ENCODE data around the gene FGFRL1.
A peak's percentile ranks its signal among the peaks of the same experiment; 100 is the strongest.
"Not testable (repeated sequence)": the region's sequence is repeated elsewhere in the genome, so short reads cannot be mapped to it uniquely, and the experiment has no call there.

FGFRL1 gene

GRCh38 chr4:993111-994029 lies 18.1 kb upstream of the FGFRL1 start, which contains the start of gene SLC26A1:
TSS of gene SLC26A1 (minus strand) at chr4:993404. CDS start at chr4:991703, 1,701 bp downstream.
- DNase-seq = no peak

GRCh38 chr4:995311-996026 lies 16.0 kb upstream of the FGFRL1 start:
- no peak for DNase-seq

GRCh38 chr4:996030-996996 lies 15.1 kb upstream of the FGFRL1 start:
- DNase-seq = no peak

- DNase-seq = peak; percentile 18
Measured at GRCh38 chr4:996997-997374, 14.4 kb upstream of the FGFRL1 start.

- peak; percentile 48 for DNase-seq
Measured at GRCh38 chr4:997375-998071, 13.9 kb upstream of the FGFRL1 start.

- no peak for DNase-seq
Measured at GRCh38 chr4:998096-998691, 13.2 kb upstream of the FGFRL1 start.

GRCh38 chr4:999240-999863 lies 12.1 kb upstream of the FGFRL1 start:
- DNase-seq = not testable (repeated sequence)

GRCh38 chr4:999882-1000425 lies 11.5 kb upstream of the FGFRL1 start:
- no peak for DNase-seq

GRCh38 chr4:1000686-1001260 lies 10.7 kb upstream of the FGFRL1 start:
- DNase-seq = no peak

- DNase-seq = no peak
Measured at GRCh38 chr4:1001561-1002130, 9.8 kb upstream of the FGFRL1 start.

- peak; percentile 63 for DNase-seq
Measured at GRCh38 chr4:1002131-1002630, 9.2 kb upstream of the FGFRL1 start.

- DNase-seq = no peak
Measured at GRCh38 chr4:1002631-1003251, 8.7 kb upstream of the FGFRL1 start.

GRCh38 chr4:1003271-1004070 lies 8.0 kb upstream of the FGFRL1 start:
- no peak for DNase-seq

- DNase-seq = no peak
Measured at GRCh38 chr4:1004071-1004418, 7.4 kb upstream of the FGFRL1 start.

GRCh38 chr4:1004557-1005485 lies 6.6 kb upstream of the FGFRL1 start:
- DNase-seq = no peak

- no peak for DNase-seq
Measured at GRCh38 chr4:1006856-1007255, 4.6 kb upstream of the FGFRL1 start.

GRCh38 chr4:1008840-1009541 lies 2.4 kb upstream of the FGFRL1 start:
- no peak for DNase-seq

Data from retina (tissue), 1 donor.